HCT116 (cell line): ENCODE data around the gene IKZF3. TPM values are rescaled to one million over a fixed set of nuclear protein-coding genes. Genes with fewer than 3 reads are reported as not detected.

Source experiments
- ATAC-seq: fragments of 200-7000 bp; cut with Tn5 transposase; 2 replicates; pipeline ENCODE4 v1.9.1; 2020; ENCODE audit warnings: mild to moderate bottlenecking, moderate library complexity
- BruUV-seq: library from RNA; stranded (reverse); fragments of 400-500 nt; replicated peaks from 2 replicates; lab custom pipeline; 2021; lab: Mats Ljungman, UMichigan
- CTCF ChIA-PET: fragments of 300-600 bp; sonication (Branson Sonifier 250); formaldehyde crosslinking; loops from one replicate; lab custom pipeline; 2021; ENCODE audit warnings: antibody characterized with exemption; lab: Charles Lee
- POLR2A ChIA-PET: fragments of 300-600, 350-600 bp; sonication (Branson Sonifier 250); formaldehyde crosslinking; loops from one replicate; lab custom pipeline; 2021; ENCODE audit warnings: antibody characterized with exemption; lab: Charles Lee
- RAD21 ChIA-PET, 2 experiments: fragments of 300-600 bp; sonication (Branson Sonifier 250); formaldehyde crosslinking; loops; one replicate each; lab custom pipeline; 2023; ENCODE audit warnings: low total read pairs in 2 of 2; ENCODE audit not compliant: uncharacterized antibody in 2 of 2, unreplicated experiment in 2 of 2, low non-redundant PET in 1 of 2; lab: Charles Lee
- DNase-seq: peaks from one replicate; pipeline ENCODE4 v3.0.0-alpha.2; 2010; ENCODE audit warnings: low read depth, low spot score
- H2AFZ ChIP-seq: fragments of 200-600 bp; shearing (Covaris generic), sonication (generic); 2 replicates; pipeline ENCODE4 v1.6.1; 2017; ENCODE audit warnings: low read depth, mixed run types, mixed read lengths, antibody characterized with exemption, low read length; ENCODE audit not compliant: poor library complexity, severe bottlenecking
- H3K27ac ChIP-seq: 2 replicates; pipeline ENCODE4 v1.5.1; 2012; ENCODE audit warnings: low read depth, low read length
- H3K27me3 ChIP-seq: fragments of 200-600 bp; sonication (generic); 2 replicates; pipeline ENCODE4 v1.6.1; 2016; ENCODE audit warnings: mixed run types, low read length, mixed read lengths; ENCODE audit not compliant: insufficient read depth
- H3K36me3 ChIP-seq, 2 experiments: fragments of 200-500 bp in 1 of 2; fragments of 200-600 bp in 1 of 2; sonication (Bioruptor generic) in 1 of 2; sonication (generic) in 1 of 2; 2 replicates each; pipeline versions ENCODE4 v1.5.1 to v1.6.1; 2014 to 2016; ENCODE audit warnings: low read length in 2 of 2, inconsistent platforms in 1 of 2, mixed read lengths in 1 of 2, mixed run types in 1 of 2; ENCODE audit not compliant: insufficient read depth in 2 of 2, control insufficient read depth in 1 of 2
- H3K4me1 ChIP-seq, 2 experiments: fragments of 200-600 bp in 1 of 2; sonication (generic) in 1 of 2; 2 replicates each; pipeline versions ENCODE4 v1.5.1 to v1.6.1; 2012 to 2017; ENCODE audit warnings: low read length in 2 of 2, inconsistent platforms in 1 of 2, mild to moderate bottlenecking in 1 of 2, mixed read lengths in 1 of 2, mixed run types in 1 of 2, moderate library complexity in 1 of 2; ENCODE audit not compliant: insufficient read depth in 2 of 2, control insufficient read depth in 1 of 2
- H3K4me2 ChIP-seq: fragments of 200-600 bp; sonication (generic); 2 replicates; pipeline ENCODE4 v1.6.1; 2017; ENCODE audit warnings: mixed run types, low read length, mixed read lengths
- H3K4me3 ChIP-seq, 2 experiments: fragments of 200-600 bp in 1 of 2; sonication (generic) in 1 of 2; replicated peaks in 1 of 2; 2 replicates each; pipeline ENCODE4 v1.5.1; 2011 to 2016; ENCODE audit warnings: low read length in 2 of 2, control low read depth in 1 of 2, low read depth in 1 of 2, mild to moderate bottlenecking in 1 of 2, mixed read lengths in 1 of 2, mixed run types in 1 of 2
- H3K79me2 ChIP-seq: fragments of 200-600 bp; sonication (generic); 2 replicates; pipeline ENCODE4 v1.6.1; 2017; ENCODE audit warnings: mild to moderate bottlenecking, mixed run types, low read length, moderate library complexity, mixed read lengths; ENCODE audit not compliant: insufficient read depth
- H3K9ac ChIP-seq: fragments of 200-600 bp; sonication (generic); 2 replicates; pipeline ENCODE4 v1.6.1; 2016; ENCODE audit warnings: low read length, mixed read lengths
- H3K9me2 ChIP-seq: fragments of 200-600 bp; sonication (generic), shearing (Covaris generic); 2 replicates; pipeline ENCODE4 v1.6.1; 2017; ENCODE audit warnings: mixed run types, mild to moderate bottlenecking, moderate library complexity; ENCODE audit not compliant: insufficient read depth
- H3K9me3 ChIP-seq, 2 experiments: fragments of 200-500 bp in 1 of 2; fragments of 200-600 bp in 1 of 2; sonication (Bioruptor generic) in 1 of 2; sonication (generic) in 1 of 2; 2 replicates each; pipeline ENCODE4 v1.6.1; 2014 to 2017; ENCODE audit warnings: low read length in 2 of 2, mixed read lengths in 2 of 2, inconsistent platforms in 1 of 2, low read depth in 1 of 2, mild to moderate bottlenecking in 1 of 2, mixed run types in 1 of 2, moderate library complexity in 1 of 2; ENCODE audit not compliant: control insufficient read depth in 1 of 2, insufficient read depth in 1 of 2
- H4K20me1 ChIP-seq: fragments of 200-600 bp; sonication (generic), shearing (Covaris generic); 2 replicates; pipeline ENCODE4 v1.6.1; 2017; ENCODE audit warnings: mixed run types, mild to moderate bottlenecking, moderate library complexity; ENCODE audit not compliant: insufficient read depth
- CEBPB ChIP-seq: IDR thresholded peaks from 2 replicates; pipeline ENCODE4 v1.6.1; 2012; ENCODE audit warnings: low read depth
- EGR1 ChIP-seq: IDR thresholded peaks from 2 replicates; pipeline ENCODE4 v1.6.1; 2012; ENCODE audit warnings: low read depth
- ELF1 ChIP-seq: IDR thresholded peaks from 2 replicates; pipeline ENCODE4 v1.6.1; 2012; ENCODE audit warnings: low read depth, borderline replicate concordance
- EZH2 ChIP-seq: fragments of 200-600 bp; sonication (generic); IDR thresholded peaks from 2 replicates; pipeline ENCODE4 v1.6.1; 2017; ENCODE audit warnings: antibody characterized with exemption, mixed run types
- JUND ChIP-seq: IDR thresholded peaks from 2 replicates; pipeline ENCODE4 v1.6.1; 2012
- POLR2A ChIP-seq: IDR thresholded peaks from 2 replicates; pipeline ENCODE4 v1.7.0; 2011; ENCODE audit warnings: borderline replicate concordance; ENCODE audit not compliant: insufficient read depth, insufficient read length; ENCODE audit errors: extremely low read depth
- POLR2AphosphoS5 ChIP-seq: IDR thresholded peaks from 2 replicates; pipeline ENCODE4 v1.6.1; 2011; ENCODE audit warnings: mild to moderate bottlenecking, low read depth, low read length, moderate library complexity
- SIN3A ChIP-seq: IDR thresholded peaks from 2 replicates; pipeline ENCODE4 v1.6.1; 2012; ENCODE audit warnings: low read depth
- SRF ChIP-seq: IDR thresholded peaks from 2 replicates; pipeline ENCODE4 v1.6.1; 2012; ENCODE audit warnings: low read depth
- TCF7L2 ChIP-seq: IDR thresholded peaks from 2 replicates; pipeline ENCODE4 v1.7.0; 2011; ENCODE audit warnings: borderline replicate concordance, inconsistent platforms; ENCODE audit not compliant: insufficient read depth, insufficient read length; ENCODE audit errors: extremely low read depth
- ZBTB33 ChIP-seq: IDR thresholded peaks from 2 replicates; pipeline ENCODE4 v1.6.1; 2011; ENCODE audit warnings: mild to moderate bottlenecking, low read length, moderate library complexity; ENCODE audit not compliant: insufficient replicate concordance; ENCODE audit errors: extremely low read depth
- ZNF274 ChIP-seq: fragments of 200-500 bp; sonication (Bioruptor generic); IDR thresholded peaks from 2 replicates; pipeline ENCODE4 v1.6.1; 2014; ENCODE audit warnings: mild to moderate bottlenecking, low read depth, low read length, inconsistent platforms
- intact Hi-C: fragments of 100-400 bp; cut with micrococcal nuclease; formaldehyde crosslinking; loops from 2 replicates; pipeline ENCODE4 v1.10.0; 2022
- total RNA-seq: library from RNA; stranded (reverse); gene quantifications from one replicate; pipeline ENCODE4 v1.2.1, GENCODE V29; 2021; ENCODE audit not compliant: unreplicated experiment
- TF ChIP-seq, protein P1 (sequence below): IDR thresholded peaks from 2 replicates; pipeline ENCODE4 v1.6.1; 2012
- TF ChIP-seq, protein P2 (sequence below), 3 experiments: fragments of 200-600 bp in 1 of 3; sonication (generic) in 1 of 3; IDR thresholded peaks in 2 of 3; conservative IDR thresholded peaks in 1 of 3; 2 replicates each; pipeline ENCODE4 v1.5.1; 2012 to 2017; ENCODE audit warnings: low read depth in 2 of 3, low read length in 2 of 3, antibody characterized with exemption in 1 of 3, borderline replicate concordance in 1 of 3, control low read depth in 1 of 3, mild to moderate bottlenecking in 1 of 3, mixed read lengths in 1 of 3, mixed run types in 1 of 3, moderate library complexity in 1 of 3; ENCODE audit not compliant: insufficient read depth in 1 of 3
- TF ChIP-seq, protein P3 (sequence below): IDR thresholded peaks from 2 replicates; pipeline ENCODE4 v1.6.1; 2012

Gene IKZF3
- total RNA-seq, 1 experiment from 2014 or later, result 0.30 TPM

- TF ChIP-seq ZBTB33 (no peak), ZNF274 (no peak), ELF1 (no peak), CEBPB (no peak)
Observed at GRCh38 chr17:39841134-39841683, 22.9 kb downstream of the IKZF3 start (continued).

GRCh38 chr17:39838784-39839183 lies 25.3 kb downstream of the IKZF3 start:
- H3K36me3 ChIP-seq, result no peaks in the 10 kb centered on the region
- H4K20me1 ChIP-seq, result no peaks in the 10 kb centered on the region
- TF ChIP-seq, protein P1, sequence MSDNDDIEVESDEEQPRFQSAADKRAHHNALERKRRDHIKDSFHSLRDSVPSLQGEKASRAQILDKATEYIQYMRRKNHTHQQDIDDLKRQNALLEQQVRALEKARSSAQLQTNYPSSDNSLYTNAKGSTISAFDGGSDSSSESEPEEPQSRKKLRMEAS, result no peak
- TF ChIP-seq POLR2A (no peak), SRF (no peak), POLR2AphosphoS5 (no peak), EGR1 (no peak), SIN3A (no peak), TCF7L2 (no peak), ZNF274 (no peak), EZH2 (no peak), CEBPB (no peak), JUND (no peak)
- TF ChIP-seq, protein P2, sequence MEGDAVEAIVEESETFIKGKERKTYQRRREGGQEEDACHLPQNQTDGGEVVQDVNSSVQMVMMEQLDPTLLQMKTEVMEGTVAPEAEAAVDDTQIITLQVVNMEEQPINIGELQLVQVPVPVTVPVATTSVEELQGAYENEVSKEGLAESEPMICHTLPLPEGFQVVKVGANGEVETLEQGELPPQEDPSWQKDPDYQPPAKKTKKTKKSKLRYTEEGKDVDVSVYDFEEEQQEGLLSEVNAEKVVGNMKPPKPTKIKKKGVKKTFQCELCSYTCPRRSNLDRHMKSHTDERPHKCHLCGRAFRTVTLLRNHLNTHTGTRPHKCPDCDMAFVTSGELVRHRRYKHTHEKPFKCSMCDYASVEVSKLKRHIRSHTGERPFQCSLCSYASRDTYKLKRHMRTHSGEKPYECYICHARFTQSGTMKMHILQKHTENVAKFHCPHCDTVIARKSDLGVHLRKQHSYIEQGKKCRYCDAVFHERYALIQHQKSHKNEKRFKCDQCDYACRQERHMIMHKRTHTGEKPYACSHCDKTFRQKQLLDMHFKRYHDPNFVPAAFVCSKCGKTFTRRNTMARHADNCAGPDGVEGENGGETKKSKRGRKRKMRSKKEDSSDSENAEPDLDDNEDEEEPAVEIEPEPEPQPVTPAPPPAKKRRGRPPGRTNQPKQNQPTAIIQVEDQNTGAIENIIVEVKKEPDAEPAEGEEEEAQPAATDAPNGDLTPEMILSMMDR (IDR thresholded peaks at IDR 0.05 in 2 of 3, conservative IDR thresholded peaks at IDR 0.05 in 1 of 3; ENCODE audit: borderline replicate concordance in 1 of 3, insufficient read depth in 1 of 3, low read depth in 2 of 3, low read length in 2 of 3), result no peak
- TF ChIP-seq, protein P3, sequence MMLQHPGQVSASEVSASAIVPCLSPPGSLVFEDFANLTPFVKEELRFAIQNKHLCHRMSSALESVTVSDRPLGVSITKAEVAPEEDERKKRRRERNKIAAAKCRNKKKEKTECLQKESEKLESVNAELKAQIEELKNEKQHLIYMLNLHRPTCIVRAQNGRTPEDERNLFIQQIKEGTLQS, result no peak
- CTCF ChIA-PET, result no interaction called here
- no peak overlapping the region for H3K4me2 ChIP-seq
- no peak overlapping the region for H3K27ac ChIP-seq
- H3K9ac ChIP-seq, result no peak overlapping the region
- ATAC-seq (no peak), DNase-seq (no peak)
- H3K27me3 ChIP-seq, result no peaks in the 10 kb centered on the region
- no peak overlapping the region for H3K4me3 ChIP-seq
- POLR2A ChIA-PET, result no interaction called here
- intact Hi-C loops, result no loop called here
- no TSS peak for BruUV-seq
- 0 out of 4 replicates have a peak, but pooled peaks cover 0 to 4% of the 10 kb centered on the region in 2 experiments for H3K9me3 ChIP-seq
- H2AFZ ChIP-seq, result no peak overlapping the region
- no peaks in the 10 kb centered on the region for H3K9me2 ChIP-seq
- no peaks in the 10 kb centered on the region for H3K4me1 ChIP-seq
- no peaks in the 10 kb centered on the region for H3K79me2 ChIP-seq
- RAD21 ChIA-PET, result no interaction called here
